SK-N-MC (cell line): ENCODE data around the gene HELZ.

Experiments
- EZH2 ChIP-seq: fragments of 200-600 bp; sonication (generic); IDR thresholded peaks from one replicate; pipeline ENCODE4 v1.6.1; 2017; ENCODE audit warnings: antibody characterized with exemption
- FOXP2 ChIP-seq: optimal IDR thresholded peaks from 2 replicates; pipeline ENCODE3; 2011; ENCODE audit warnings: mild to moderate bottlenecking, moderate library complexity; ENCODE audit not compliant: insufficient read depth; ENCODE audit errors: extremely low read length, control extremely low read depth
- POLR2AphosphoS5 ChIP-seq: IDR thresholded peaks from 2 replicates; pipeline ENCODE4 v1.6.1; 2012; ENCODE audit warnings: mild to moderate bottlenecking, low read depth, low read length, borderline replicate concordance

GRCh38 chr17:67148352-67148751 is 96.6 kb downstream of the HELZ start:
- TF ChIP-seq EZH2, result no peak
- no peak for TF ChIP-seq POLR2AphosphoS5
- no peak for TF ChIP-seq FOXP2
